Neuronal stem cell (in vitro differentiated cells): ENCODE measurements around the gene ZDHHC7.
A peak's percentile ranks its signal among the peaks of the same experiment; 100 is the strongest.

ENCODE experiments used
- DNase-seq: peaks from one replicate; pipeline ENCODE4 v3.0.0-alpha.2; 2013; ENCODE audit warnings: low spot score
- H2AFZ ChIP-seq: one replicate; pipeline ENCODE4 v1.6.1; 2013; ENCODE audit warnings: mild to moderate bottlenecking, low read length, inconsistent platforms
- H2AK5ac ChIP-seq: 2 replicates; pipeline ENCODE4 v1.6.1; 2013; ENCODE audit warnings: low read depth, mild to moderate bottlenecking, inconsistent platforms, low read length, moderate library complexity, mixed read lengths
- H2BK120ac ChIP-seq: 2 replicates; pipeline ENCODE4 v1.6.1; 2013; ENCODE audit warnings: low read depth, mild to moderate bottlenecking, inconsistent platforms, low read length, moderate library complexity, mixed read lengths
- H2BK12ac ChIP-seq: one replicate; pipeline ENCODE4 v1.6.1; 2013; ENCODE audit warnings: low read length, inconsistent platforms
- H2BK15ac ChIP-seq: 2 replicates; pipeline ENCODE4 v1.6.1; 2013; ENCODE audit warnings: mild to moderate bottlenecking, low read length, inconsistent platforms, mixed read lengths
- H2BK5ac ChIP-seq: one replicate; pipeline ENCODE4 v1.6.1; 2013; ENCODE audit warnings: inconsistent platforms, mild to moderate bottlenecking, low read length, moderate library complexity
- H3K14ac ChIP-seq: one replicate; pipeline ENCODE4 v1.6.1; 2013; ENCODE audit warnings: low read length, inconsistent platforms
- H3K18ac ChIP-seq: 2 replicates; pipeline ENCODE4 v1.6.1; 2013; ENCODE audit warnings: low read length, inconsistent platforms
- H3K23ac ChIP-seq: 2 replicates; pipeline ENCODE4 v1.6.1; 2013; ENCODE audit warnings: low read depth, mild to moderate bottlenecking, mixed read lengths, low read length, inconsistent platforms; ENCODE audit not compliant: poor library complexity
- H3K27ac ChIP-seq: replicated peaks from 3 replicates; pipeline ENCODE4 v1.5.1; 2013; ENCODE audit warnings: low read length, inconsistent platforms
- H3K27me3 ChIP-seq, 3 experiments: 2 replicates each; pipeline ENCODE4 v1.6.1; 2013; ENCODE audit warnings: low read length in 3 of 3, mild to moderate bottlenecking in 2 of 3, inconsistent platforms in 1 of 3, low read depth in 1 of 3, mixed read lengths in 1 of 3, moderate library complexity in 1 of 3; ENCODE audit not compliant: control insufficient read depth in 3 of 3, insufficient read depth in 3 of 3
- H3K36me3 ChIP-seq, 2 donors: replicated peaks in 1 of 2; 2 replicates each; pipeline ENCODE4 v1.6.1; 2013; ENCODE audit warnings: low read length in 2 of 2; ENCODE audit not compliant: control insufficient read depth in 2 of 2, insufficient read depth in 2 of 2
- H3K4ac ChIP-seq: 2 replicates; pipeline ENCODE4 v1.6.1; 2013; ENCODE audit warnings: inconsistent platforms, mild to moderate bottlenecking, low read length, moderate library complexity
- H3K4me1 ChIP-seq, 2 donors: 1 replicate in 1 of 2; 2 replicates in 1 of 2; pipeline ENCODE4 v1.6.1; 2013; ENCODE audit warnings: low read length in 2 of 2, low read depth in 1 of 2; ENCODE audit not compliant: control insufficient read depth in 2 of 2, insufficient read depth in 1 of 2
- H3K4me2 ChIP-seq: one replicate; pipeline ENCODE4 v1.6.1; 2013; ENCODE audit warnings: mild to moderate bottlenecking, low read length, inconsistent platforms; ENCODE audit not compliant: insufficient read depth, poor library complexity, severe bottlenecking
- H3K4me3 ChIP-seq, 2 donors: 2 replicates each; pipeline ENCODE4 v1.5.1; 2013; ENCODE audit warnings: low read length in 2 of 2, mild to moderate bottlenecking in 2 of 2, inconsistent platforms in 1 of 2, moderate library complexity in 1 of 2
- H3K79me1 ChIP-seq: one replicate; pipeline ENCODE4 v1.6.1; 2013; ENCODE audit warnings: low read depth, mild to moderate bottlenecking, inconsistent platforms, low read length, moderate library complexity
- H3K9ac ChIP-seq: one replicate; pipeline ENCODE4 v1.6.1; 2013; ENCODE audit warnings: mild to moderate bottlenecking, low read depth, low read length, inconsistent platforms; ENCODE audit not compliant: poor library complexity
- H3K9me3 ChIP-seq, 2 donors: replicated peaks in 1 of 2; 2 replicates each; pipeline versions ENCODE3 to v1.6.1; 2013; ENCODE audit warnings: low read length in 2 of 2, mild to moderate bottlenecking in 2 of 2, inconsistent platforms in 1 of 2, low read depth in 1 of 2, mixed read lengths in 1 of 2, moderate library complexity in 1 of 2; ENCODE audit not compliant: control insufficient read depth in 2 of 2, insufficient read depth in 1 of 2
- H4K8ac ChIP-seq: one replicate; pipeline ENCODE4 v1.6.1; 2013; ENCODE audit warnings: low read depth, mild to moderate bottlenecking, inconsistent platforms, low read length, moderate library complexity
- H4K91ac ChIP-seq: one replicate; pipeline ENCODE4 v1.6.1; 2013; ENCODE audit warnings: low read length, low read depth, mild to moderate bottlenecking, inconsistent platforms; ENCODE audit not compliant: poor library complexity
- WGBS, 2 donors: extraction: QIAGEN DNeasy Blood & Tissue Kit; methylation state at CpG; one replicate each; pipeline ENCODE4 v1.1.7; 2013; ENCODE audit warnings: missing lambda C conversion rate in 2 of 2, mixed read lengths in 1 of 2; ENCODE audit not compliant: insufficient read length in 2 of 2, insufficient replicate concordance in 1 of 2; ENCODE audit errors: extremely low coverage in 2 of 2; 5-methylcytosine and 5-hydroxymethylcytosine counted together

Gene ZDHHC7

DNA sequence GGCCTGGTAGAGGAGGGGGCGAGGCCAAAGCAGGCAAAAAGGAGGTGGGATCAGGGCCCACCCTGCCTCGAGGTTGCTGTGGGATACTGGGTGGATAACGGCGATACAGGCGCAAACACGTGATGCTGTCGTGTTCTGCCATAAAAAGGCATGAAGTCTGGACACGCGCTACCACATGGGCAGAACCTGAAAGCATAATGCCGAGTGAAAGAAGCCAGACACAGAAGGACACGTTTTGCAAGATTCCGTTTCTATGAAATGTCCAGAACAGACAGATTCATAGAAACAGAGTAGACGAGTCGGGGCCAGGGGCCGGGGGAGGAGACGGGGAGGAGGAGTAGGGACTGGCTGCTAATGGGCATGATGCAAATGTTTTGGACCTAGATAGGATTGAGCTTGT lies 43.5 kb downstream of the ZDHHC7 start:
- no peak overlapping the region for H2BK15ac ChIP-seq
- no peak overlapping the region for H3K4me2 ChIP-seq
- no peak overlapping the region for H2AK5ac ChIP-seq
- no peak overlapping the region for H3K18ac ChIP-seq
- WGBS, 2 donors, result no CpG with 5 or more reads among the region's 16 CpGs
- H4K8ac ChIP-seq, result no peak overlapping the region
- no peaks in the 10 kb centered on the region for H3K79me1 ChIP-seq
- H3K27me3 ChIP-seq, result no peaks in the 10 kb centered on the region
- no peak overlapping the region for H3K4ac ChIP-seq
- no peak overlapping the region for H3K4me3 ChIP-seq
- no peak overlapping the region for H2BK5ac ChIP-seq
- no peak overlapping the region for H3K14ac ChIP-seq
- H4K91ac ChIP-seq, result no peak overlapping the region
- H2BK12ac ChIP-seq, result no peak overlapping the region
- no peak overlapping the region for H2BK120ac ChIP-seq
- H3K27ac ChIP-seq, result no peak overlapping the region
- H2AFZ ChIP-seq, result no peak overlapping the region
- no peak for DNase-seq
- no peak overlapping the region for H3K9ac ChIP-seq
- H3K23ac ChIP-seq, result no peak overlapping the region
- H3K4me1 ChIP-seq, result peaks cover 0 to 11% of the 10 kb centered on the region in 2 donors
- H3K9me3 ChIP-seq, result peaks cover 0 to 4% of the 10 kb centered on the region in 2 donors
- H3K36me3 ChIP-seq, result no peaks in the 10 kb centered on the region

DNA sequence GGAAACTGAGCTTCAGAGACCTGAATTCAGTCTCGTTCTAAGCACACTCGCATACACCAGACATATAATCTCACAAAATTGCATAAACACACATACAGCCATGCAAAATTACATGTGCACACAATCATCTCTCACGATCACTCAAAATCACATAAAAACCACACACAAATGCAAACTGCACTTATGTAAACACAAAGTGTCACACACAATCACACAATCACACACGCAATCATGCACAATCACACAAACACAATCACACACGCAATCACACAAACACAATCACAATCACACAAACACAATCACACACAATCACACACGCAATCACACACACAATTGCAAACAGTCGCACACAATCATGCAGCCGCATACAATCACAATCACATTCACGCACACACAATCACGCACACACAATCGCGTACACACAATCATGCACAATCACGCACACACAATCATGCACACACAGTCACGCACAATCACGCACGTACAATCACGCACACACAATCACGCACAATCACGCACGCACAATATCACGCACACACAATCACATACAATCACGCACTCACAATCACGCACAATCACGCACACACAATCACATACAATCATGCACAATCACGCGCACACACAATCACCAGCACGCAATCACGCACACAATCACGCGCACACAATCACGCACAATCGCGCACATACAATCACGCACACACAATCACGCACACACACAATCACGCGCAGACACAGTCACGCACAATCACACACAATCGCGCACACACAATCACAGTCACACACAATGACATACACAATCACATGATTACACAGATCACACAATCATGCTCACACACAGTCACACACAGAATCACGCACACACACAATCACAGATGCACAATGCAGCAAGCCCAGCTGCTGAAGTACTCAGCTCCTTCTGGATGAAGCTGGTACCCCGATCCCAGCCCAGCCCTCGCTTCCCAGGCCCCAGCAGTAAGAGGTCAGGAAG lies 45.6 kb downstream of the ZDHHC7 start:
- no peak overlapping the region for H2BK5ac ChIP-seq

DNA sequence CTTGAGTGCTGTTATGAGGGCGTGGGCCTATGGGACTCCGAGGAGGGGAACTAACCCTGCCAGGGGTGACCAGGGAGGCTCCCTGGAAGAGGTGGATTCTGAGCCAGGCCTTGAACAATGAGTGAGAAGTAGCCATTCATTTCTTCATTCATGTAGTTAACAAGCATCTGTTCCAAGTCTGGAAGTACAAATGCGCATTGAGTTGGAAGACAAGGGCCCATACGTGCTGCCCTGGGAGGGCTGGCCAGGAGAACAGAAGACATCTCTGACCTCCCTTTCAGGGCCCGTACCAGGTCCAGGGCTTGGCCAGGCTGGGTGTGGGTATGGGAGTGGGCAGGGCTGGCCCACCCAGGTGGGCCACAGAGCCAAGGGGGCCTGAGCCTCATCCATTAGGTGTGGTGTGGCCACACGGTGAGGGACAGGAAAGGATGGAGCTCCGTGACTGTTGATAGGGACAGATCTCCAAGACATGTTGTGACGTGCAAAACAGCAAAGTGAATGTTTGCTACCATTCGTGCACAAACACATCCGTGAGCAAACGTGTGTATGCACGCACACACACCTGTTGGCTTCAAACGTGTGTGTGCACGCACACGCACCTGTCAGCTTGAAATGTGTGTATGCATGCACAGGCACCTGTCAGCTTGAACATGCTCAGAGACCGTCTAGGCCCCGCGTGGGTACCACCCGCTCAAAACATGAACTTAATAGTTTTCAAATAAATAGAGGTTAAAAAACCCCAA lies 46.8 kb downstream of the ZDHHC7 start:
- no peak overlapping the region for H2BK12ac ChIP-seq

More for the DNA sequence above, 45.6 kb downstream of the ZDHHC7 start:
- Histone ChIP-seq H3K4ac (no peak overlapping the region), H3K14ac (no peak overlapping the region), H3K27ac (no peak overlapping the region), H3K27me3 (no peaks in the 10 kb centered on the region), H3K4me1 (peaks cover 0 to 14% of the 10 kb centered on the region in 2 donors), H2BK12ac (no peak overlapping the region), H3K23ac (peak overlapping the region; percentile 58), H4K8ac (peak overlapping the region; percentile 24), H3K9me3 (peaks cover 0 to 4% of the 10 kb centered on the region in 2 donors), H3K4me3 (peak overlapping the region in 1 of 2 donors; percentile 52), H3K9ac (no peak overlapping the region), H2AFZ (no peak overlapping the region), H2AK5ac (no peak overlapping the region), H2BK15ac (no peak overlapping the region), H3K79me1 (no peaks in the 10 kb centered on the region), H2BK120ac (no peak overlapping the region), H3K4me2 (no peak overlapping the region), H3K18ac (peak overlapping the region; percentile 73), H4K91ac (no peak overlapping the region), H3K36me3 (no peaks in the 10 kb centered on the region)
- DNase-seq, result no peak
- 98 to 100% methylated on average over 6 to 38 of the region's 43 CpGs for WGBS, 2 donors

DNA sequence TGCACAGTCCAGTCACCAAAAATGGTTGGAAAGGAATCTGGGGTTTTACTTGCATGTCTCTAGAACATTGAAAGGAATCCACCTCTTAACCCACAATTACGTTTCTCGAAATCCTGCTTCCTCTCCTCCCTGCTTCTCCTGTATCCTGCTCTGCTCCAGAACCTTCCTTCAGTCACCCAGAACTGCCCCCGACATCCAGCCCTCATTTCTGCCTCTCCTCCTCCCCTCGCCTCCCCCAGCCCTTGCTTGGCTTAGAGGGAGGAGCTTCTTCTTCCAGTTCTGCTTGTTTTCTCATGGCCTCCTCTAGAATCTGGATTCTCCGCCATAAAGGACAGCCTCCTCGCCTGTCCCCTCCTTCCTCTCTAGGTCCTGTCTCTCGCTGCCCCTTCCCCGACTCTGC lies 48.3 kb downstream of the ZDHHC7 start:
- H3K9ac ChIP-seq, result no peak overlapping the region
- no peak overlapping the region for H3K4me2 ChIP-seq
- H3K36me3 ChIP-seq, result no peaks in the 10 kb centered on the region
- H3K4ac ChIP-seq, result no peak overlapping the region
- H3K79me1 ChIP-seq, result no peaks in the 10 kb centered on the region
- no peak for DNase-seq
- peak overlapping the region; percentile 58 for H2AFZ ChIP-seq
- H2BK15ac ChIP-seq, result peak overlapping the region; percentile 30
- no peak overlapping the region for H2BK120ac ChIP-seq
- no peak overlapping the region for H4K91ac ChIP-seq
- peaks cover 0 to 14% of the 10 kb centered on the region in 2 donors for H3K4me1 ChIP-seq
- H3K18ac ChIP-seq, result peak overlapping the region; percentile 83
- no CpG with 5 or more reads among the region's 8 CpGs for WGBS, 2 donors
- peak overlapping the region; percentile 58 for H2BK5ac ChIP-seq
- H4K8ac ChIP-seq, result no peak overlapping the region
- peak overlapping the region; percentile 59 for H3K14ac ChIP-seq
- no peak overlapping the region for H3K4me3 ChIP-seq
- H2BK12ac ChIP-seq, result no peak overlapping the region
- no peaks in the 10 kb centered on the region for H3K27me3 ChIP-seq
- H3K27ac ChIP-seq, result no peak overlapping the region
- H3K23ac ChIP-seq, result peak overlapping the region; percentile 39
- H3K9me3 ChIP-seq, result peaks cover 0 to 4% of the 10 kb centered on the region in 2 donors
- H2AK5ac ChIP-seq, result no peak overlapping the region

More for the DNA sequence above, 46.8 kb downstream of the ZDHHC7 start:
- peak overlapping the region; percentile 55 for H4K8ac ChIP-seq
- H3K4me1 ChIP-seq, result peaks cover 0 to 14% of the 10 kb centered on the region in 2 donors
- no peak overlapping the region for H3K27ac ChIP-seq
- H2AFZ ChIP-seq, result no peak overlapping the region
- H3K4ac ChIP-seq, result no peak overlapping the region
- no peaks in the 10 kb centered on the region for H3K36me3 ChIP-seq
- no peak overlapping the region for H4K91ac ChIP-seq
- H3K4me3 ChIP-seq, result no peak overlapping the region
- no peak for DNase-seq
- H3K18ac ChIP-seq, result no peak overlapping the region
- H2AK5ac ChIP-seq, result peak overlapping the region; percentile 60
- H2BK15ac ChIP-seq, result peak overlapping the region; percentile 30
- no peaks in the 10 kb centered on the region for H3K27me3 ChIP-seq
- H2BK5ac ChIP-seq, result peak overlapping the region; percentile 58
- H2BK120ac ChIP-seq, result no peak overlapping the region
- H3K9me3 ChIP-seq, result peaks cover 0 to 4% of the 10 kb centered on the region in 2 donors
- H3K23ac ChIP-seq, result no peak overlapping the region
- peak overlapping the region; percentile 14 for H3K9ac ChIP-seq
- no peak overlapping the region for H3K14ac ChIP-seq
- no CpG with 5 or more reads among the region's 19 CpGs for WGBS, 2 donors
- no peaks in the 10 kb centered on the region for H3K79me1 ChIP-seq
- no peak overlapping the region for H3K4me2 ChIP-seq
